MM.1S (cell line): ENCODE measurements around the gene NOVA1.

Source experiments
- EZH2 ChIP-seq: fragments of 300-600 bp; sonication (generic); optimal IDR thresholded peaks from 2 replicates; pipeline ENCODE3; 2017; ENCODE audit warnings: low read depth, mild to moderate bottlenecking, antibody characterized with exemption, low read length, mixed read lengths
- EZH2phosphoT487 ChIP-seq: fragments of 300-600 bp; sonication (generic); IDR thresholded peaks from 2 replicates; pipeline ENCODE4 v1.6.1; 2018; ENCODE audit warnings: antibody characterized with exemption, low read length
- TF ChIP-seq, protein P1 (sequence below): fragments of 300-600 bp; sonication (generic); IDR thresholded peaks from 2 replicates; pipeline ENCODE4 v1.5.1; 2016; ENCODE audit warnings: antibody characterized with exemption, low read length, mixed read lengths

DNA sequence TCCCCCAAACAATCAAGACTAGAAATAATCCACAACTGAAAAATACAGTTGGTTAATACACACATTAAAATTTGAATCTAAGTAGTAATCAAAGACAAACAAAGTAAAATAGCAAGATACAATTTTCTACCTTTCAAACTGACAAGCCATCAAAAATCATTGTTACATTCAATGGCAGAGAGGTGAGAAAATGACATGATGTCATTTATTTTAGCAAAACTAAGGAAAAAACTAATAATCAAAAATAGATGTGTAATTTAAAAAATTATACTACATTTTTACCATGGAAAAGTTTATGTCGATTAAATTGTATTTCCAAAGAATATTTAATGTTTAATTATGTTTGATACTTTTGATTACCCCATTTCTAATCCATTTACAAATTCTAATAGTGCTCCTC is 59.7 kb downstream of the NOVA1 start:
- TF ChIP-seq, protein P1, sequence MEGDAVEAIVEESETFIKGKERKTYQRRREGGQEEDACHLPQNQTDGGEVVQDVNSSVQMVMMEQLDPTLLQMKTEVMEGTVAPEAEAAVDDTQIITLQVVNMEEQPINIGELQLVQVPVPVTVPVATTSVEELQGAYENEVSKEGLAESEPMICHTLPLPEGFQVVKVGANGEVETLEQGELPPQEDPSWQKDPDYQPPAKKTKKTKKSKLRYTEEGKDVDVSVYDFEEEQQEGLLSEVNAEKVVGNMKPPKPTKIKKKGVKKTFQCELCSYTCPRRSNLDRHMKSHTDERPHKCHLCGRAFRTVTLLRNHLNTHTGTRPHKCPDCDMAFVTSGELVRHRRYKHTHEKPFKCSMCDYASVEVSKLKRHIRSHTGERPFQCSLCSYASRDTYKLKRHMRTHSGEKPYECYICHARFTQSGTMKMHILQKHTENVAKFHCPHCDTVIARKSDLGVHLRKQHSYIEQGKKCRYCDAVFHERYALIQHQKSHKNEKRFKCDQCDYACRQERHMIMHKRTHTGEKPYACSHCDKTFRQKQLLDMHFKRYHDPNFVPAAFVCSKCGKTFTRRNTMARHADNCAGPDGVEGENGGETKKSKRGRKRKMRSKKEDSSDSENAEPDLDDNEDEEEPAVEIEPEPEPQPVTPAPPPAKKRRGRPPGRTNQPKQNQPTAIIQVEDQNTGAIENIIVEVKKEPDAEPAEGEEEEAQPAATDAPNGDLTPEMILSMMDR, result no peak
- no peak for TF ChIP-seq EZH2phosphoT487
- no peak for TF ChIP-seq EZH2
